CD4-positive, alpha-beta T cell (primary cell): ENCODE results near the gene SLC2A8. TPM values are rescaled to one million over a fixed set of nuclear protein-coding genes. Genes with fewer than 3 reads are reported as not detected.

Experiments used
- ATAC-seq: fragments of 200-7000 bp; cut with Tn5 transposase; one replicate; pipeline ENCODE4 v1.10.0; 2022; ENCODE audit warnings: mild to moderate bottlenecking; ENCODE audit not compliant: poor library complexity
- CTCF ChIA-PET: fragments of 350-600 bp; sonication (Branson Sonifier 250); formaldehyde crosslinking; loops from one replicate; lab custom pipeline; 2021; ENCODE audit warnings: antibody characterized with exemption, inconsistent platforms; lab: Charles Lee
- POLR2A ChIA-PET: fragments of 350-600 bp; sonication (Branson Sonifier 250); formaldehyde crosslinking; loops from one replicate; lab custom pipeline; 2021; ENCODE audit warnings: antibody characterized with exemption, inconsistent platforms; lab: Charles Lee
- DNase-seq, 14 experiments: peaks; one replicate each; pipeline ENCODE4 v3.0.0-alpha.2; 2013 to 2020; ENCODE audit warnings: mixed read lengths in 2 of 14
- H3K27ac ChIP-seq, 2 donors: one replicate each; pipeline versions ENCODE4 v1.5.1 to v1.7.0; 2013; ENCODE audit warnings: low read length in 2 of 2, low read depth in 1 of 2, mild to moderate bottlenecking in 1 of 2
- H3K27me3 ChIP-seq, 2 experiments: 1 replicate in 1 of 2; 2 replicates in 1 of 2; pipeline versions ENCODE4 v1.6.1 to v1.7.0; 2013; ENCODE audit warnings: low read length in 2 of 2, control low read depth in 1 of 2, mild to moderate bottlenecking in 1 of 2, moderate library complexity in 1 of 2; ENCODE audit not compliant: insufficient read depth in 2 of 2, control insufficient read depth in 1 of 2
- H3K36me3 ChIP-seq: one replicate; pipeline ENCODE4 v1.6.1; 2013; ENCODE audit warnings: low read length, control low read depth; ENCODE audit not compliant: insufficient read depth
- H3K4me1 ChIP-seq: one replicate; pipeline ENCODE4 v1.6.1; 2013; ENCODE audit warnings: low read length, control low read depth; ENCODE audit not compliant: insufficient read depth
- H3K4me3 ChIP-seq: one replicate; pipeline ENCODE4 v1.5.1; 2013; ENCODE audit warnings: mild to moderate bottlenecking, low read length, moderate library complexity
- H3K9me3 ChIP-seq, 2 experiments: 1 replicate in 1 of 2; 2 replicates in 1 of 2; pipeline versions ENCODE4 v1.6.1 to v1.7.0; 2013; ENCODE audit warnings: low read length in 2 of 2, mild to moderate bottlenecking in 2 of 2, control low read depth in 1 of 2, moderate library complexity in 1 of 2; ENCODE audit not compliant: control insufficient read depth in 1 of 2, insufficient read depth in 1 of 2
- H3K27ac Mint-ChIP-seq: one replicate; pipeline ENCODE4 v1.8.0; 2020; ENCODE audit warnings: mixed read lengths
- H3K27me3 Mint-ChIP-seq: one replicate; pipeline ENCODE4 v1.8.0; 2021; ENCODE audit warnings: mixed read lengths
- H3K36me3 Mint-ChIP-seq: one replicate; pipeline ENCODE4 v1.8.0; 2021; ENCODE audit warnings: low read depth, mixed read lengths
- H3K4me1 Mint-ChIP-seq: one replicate; pipeline ENCODE4 v1.8.0; 2021; ENCODE audit warnings: low read depth, mixed read lengths
- H3K4me3 Mint-ChIP-seq: one replicate; pipeline ENCODE4 v1.8.0; 2020; ENCODE audit warnings: mild to moderate bottlenecking, mixed read lengths
- H3K9me3 Mint-ChIP-seq: one replicate; pipeline ENCODE4 v1.8.0; 2020; ENCODE audit warnings: mixed read lengths
- intact Hi-C, 2 experiments: fragments of 100-400 bp; cut with DNase I in 1 of 2; cut with micrococcal nuclease in 1 of 2; formaldehyde crosslinking; loops; one replicate each; pipeline versions ENCODE4 v1.15.1 to v1.9.0; 2023 to 2025; cut with DNase I, micrococcal nuclease
- total RNA-seq, 174 experiments: library from RNA in 2 of 174; stranded (reverse) in 2 of 174; gene quantifications; one replicate each; pipeline ENCODE4 v1.2.3 and lab custom pipeline; 2021 to 2026
- TF ChIP-seq, protein P1 (sequence below): fragments of 200-600 bp; IDR thresholded peaks from one replicate; pipeline ENCODE4 v1.8.0; 2022; ENCODE audit warnings: antibody characterized with exemption, mild to moderate bottlenecking

Gene SLC2A8
- total RNA-seq, 2 experiments from 2014 or later = 1.6 to 1.8 TPM

DNA sequence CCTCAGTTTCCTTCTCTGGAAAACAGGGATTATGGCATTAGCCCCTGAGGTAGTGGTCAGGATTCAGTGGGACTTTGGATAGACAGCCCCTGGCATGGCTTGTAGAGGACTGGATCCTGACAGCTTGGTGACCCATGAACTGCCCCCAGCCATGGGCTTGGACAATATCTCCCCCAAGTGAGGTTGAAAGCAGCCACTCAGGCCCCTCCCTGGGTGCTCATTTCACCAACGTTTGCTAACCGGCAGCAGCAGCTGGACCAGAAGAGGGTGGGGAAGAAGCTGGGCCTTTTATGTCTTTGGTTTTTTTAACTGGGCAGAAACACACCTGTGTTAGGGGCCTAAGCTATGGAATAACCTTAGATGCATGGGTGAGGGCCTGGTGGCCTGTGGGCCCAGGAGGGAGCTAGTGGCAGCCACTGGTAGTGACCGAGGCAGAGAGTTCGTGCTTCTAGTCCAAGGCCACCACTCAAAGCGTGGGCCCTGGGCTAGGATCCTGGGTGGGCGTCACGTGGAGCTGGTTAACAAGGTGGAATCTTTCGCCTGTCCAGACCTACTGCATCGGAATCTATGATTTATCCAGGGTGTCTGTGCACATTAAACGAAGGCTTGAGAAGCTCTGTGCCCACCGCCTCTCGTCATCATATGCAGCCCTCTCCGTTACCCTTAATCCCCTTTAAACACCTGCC is 1.9 kb downstream of the SLC2A8 start:
- H3K4me1 Mint-ChIP-seq = peaks cover 21% of the 10 kb centered on the region
- Histone ChIP-seq H3K27ac (no peak overlapping the region), H3K4me1 (peaks cover 28% of the 10 kb centered on the region), H3K4me3 (no peak overlapping the region), H3K27me3 (peaks cover 69 to 78% of the 10 kb centered on the region in 2 experiments), H3K9me3 (peaks cover 0 to 14% of the 10 kb centered on the region in 2 experiments), H3K36me3 (no peaks in the 10 kb centered on the region)
- H3K27me3 Mint-ChIP-seq = peaks cover 80% of the 10 kb centered on the region
- H3K27ac Mint-ChIP-seq = no peak overlapping the region
- intact Hi-C loops = loop anchor here in 1 of 2 experiments (5.0 kb wide), 2 partner anchors 87 to 182 kb away; no protein-coding TSS in a partner anchor
- H3K9me3 Mint-ChIP-seq = no peaks in the 10 kb centered on the region
- POLR2A ChIA-PET = interaction anchor here (0.9 to 1.1 kb wide), 2 partner anchors 11 to 25 kb away, joined by 3 read pairs; partner anchors contain the start of gene ZNF79
- H3K36me3 Mint-ChIP-seq = no peaks in the 10 kb centered on the region
- TF ChIP-seq, protein P1, sequence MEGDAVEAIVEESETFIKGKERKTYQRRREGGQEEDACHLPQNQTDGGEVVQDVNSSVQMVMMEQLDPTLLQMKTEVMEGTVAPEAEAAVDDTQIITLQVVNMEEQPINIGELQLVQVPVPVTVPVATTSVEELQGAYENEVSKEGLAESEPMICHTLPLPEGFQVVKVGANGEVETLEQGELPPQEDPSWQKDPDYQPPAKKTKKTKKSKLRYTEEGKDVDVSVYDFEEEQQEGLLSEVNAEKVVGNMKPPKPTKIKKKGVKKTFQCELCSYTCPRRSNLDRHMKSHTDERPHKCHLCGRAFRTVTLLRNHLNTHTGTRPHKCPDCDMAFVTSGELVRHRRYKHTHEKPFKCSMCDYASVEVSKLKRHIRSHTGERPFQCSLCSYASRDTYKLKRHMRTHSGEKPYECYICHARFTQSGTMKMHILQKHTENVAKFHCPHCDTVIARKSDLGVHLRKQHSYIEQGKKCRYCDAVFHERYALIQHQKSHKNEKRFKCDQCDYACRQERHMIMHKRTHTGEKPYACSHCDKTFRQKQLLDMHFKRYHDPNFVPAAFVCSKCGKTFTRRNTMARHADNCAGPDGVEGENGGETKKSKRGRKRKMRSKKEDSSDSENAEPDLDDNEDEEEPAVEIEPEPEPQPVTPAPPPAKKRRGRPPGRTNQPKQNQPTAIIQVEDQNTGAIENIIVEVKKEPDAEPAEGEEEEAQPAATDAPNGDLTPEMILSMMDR = no peak
- ATAC-seq (no peak), DNase-seq (peak in 1 of 14 experiments; percentile 19)
- CTCF ChIA-PET = interaction anchor here (1.1 to 1.4 kb wide), 3 partner anchors 10 to 184 kb away, joined by 3 to 5 read pairs (median 3); no protein-coding TSS in a partner anchor
- peak overlapping the region; percentile 75 for H3K4me3 Mint-ChIP-seq

DNA sequence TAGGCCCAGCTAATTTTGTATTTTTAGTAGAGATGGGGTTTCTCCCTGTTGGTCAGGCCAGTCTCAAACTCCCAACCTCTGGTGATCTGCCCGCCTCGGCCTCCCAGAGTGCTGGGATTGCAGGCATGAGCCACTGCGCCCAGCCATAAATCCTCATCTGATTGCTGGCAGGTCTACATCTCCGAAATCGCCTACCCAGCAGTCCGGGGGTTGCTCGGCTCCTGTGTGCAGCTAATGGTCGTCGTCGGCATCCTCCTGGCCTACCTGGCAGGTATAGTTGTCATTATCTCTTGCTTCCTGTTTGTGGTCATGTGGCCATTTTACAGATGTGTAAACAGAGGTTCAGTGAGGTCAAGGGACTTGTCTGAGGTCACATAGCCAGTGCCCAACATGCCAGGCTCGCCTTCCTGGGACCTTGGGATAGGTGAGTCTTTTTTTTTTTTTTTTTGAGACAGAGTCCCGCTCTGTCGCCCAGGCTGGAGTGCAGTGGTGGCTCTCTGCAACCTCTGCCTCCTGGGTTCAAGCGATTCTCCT is 2.8 kb downstream of the SLC2A8 start:
- POLR2A ChIA-PET = interaction anchor here (0.9 kb wide), 1 partner anchor 12 kb away, joined by 3 read pairs; no protein-coding TSS in a partner anchor
- H3K36me3 ChIP-seq = no peaks in the 10 kb centered on the region
- intact Hi-C loops = loop anchor here in 1 of 2 experiments (5.0 kb wide), 2 partner anchors 88 to 183 kb away; no protein-coding TSS in a partner anchor
- peaks cover 70% of the 10 kb centered on the region for H3K27me3 Mint-ChIP-seq
- H3K4me1 Mint-ChIP-seq = peaks cover 21% of the 10 kb centered on the region
- no peaks in the 10 kb centered on the region for H3K9me3 Mint-ChIP-seq
- H3K4me3 ChIP-seq = no peak overlapping the region
- no peak overlapping the region for H3K27ac Mint-ChIP-seq
- H3K27me3 ChIP-seq = peaks cover 75 to 78% of the 10 kb centered on the region in 2 experiments
- TF ChIP-seq, protein P1 = no peak
- peaks cover 0 to 20% of the 10 kb centered on the region in 2 experiments for H3K9me3 ChIP-seq
- H3K4me1 ChIP-seq = peaks cover 28% of the 10 kb centered on the region
- no peak for ATAC-seq
- H3K4me3 Mint-ChIP-seq = no peak overlapping the region
- no peaks in the 10 kb centered on the region for H3K36me3 Mint-ChIP-seq
- DNase-seq = peak in 1 of 14 experiments; percentile 11
- CTCF ChIA-PET = interaction anchor here (1.1 to 1.4 kb wide), 2 partner anchors 18 to 185 kb away, joined by 3 to 5 read pairs; no protein-coding TSS in a partner anchor
- no peak overlapping the region for H3K27ac ChIP-seq

DNA sequence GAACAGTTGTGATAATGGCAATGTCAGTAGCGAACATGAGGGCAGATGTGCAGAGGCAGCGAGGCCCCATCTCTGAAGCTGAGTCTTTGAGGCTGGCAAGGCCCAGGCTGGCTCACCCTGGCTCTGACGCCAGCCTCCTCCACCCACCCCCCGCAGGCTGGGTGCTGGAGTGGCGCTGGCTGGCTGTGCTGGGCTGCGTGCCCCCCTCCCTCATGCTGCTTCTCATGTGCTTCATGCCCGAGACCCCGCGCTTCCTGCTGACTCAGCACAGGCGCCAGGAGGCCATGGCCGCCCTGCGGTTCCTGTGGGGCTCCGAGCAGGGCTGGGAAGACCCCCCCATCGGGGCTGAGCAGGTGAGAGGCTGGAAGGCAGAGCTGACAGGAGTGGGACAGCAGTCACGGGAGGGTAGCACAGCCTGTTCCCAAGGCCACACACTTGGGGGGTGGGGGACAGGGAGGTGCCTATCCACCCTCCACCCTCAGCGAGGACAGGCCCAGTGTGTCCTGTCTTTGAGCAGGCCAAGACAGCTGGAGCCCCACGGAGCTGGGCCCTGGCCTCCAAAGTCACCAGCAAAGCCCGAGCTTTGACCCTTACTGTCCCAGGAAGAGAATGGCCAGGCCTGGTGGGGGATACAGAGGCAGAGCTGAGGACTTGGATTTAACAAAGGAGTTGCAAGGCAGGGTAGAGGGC is 5.6 kb downstream of the SLC2A8 start:
- H3K4me1 Mint-ChIP-seq = peaks cover 5% of the 10 kb centered on the region
- no peak overlapping the region for H3K27ac Mint-ChIP-seq
- Histone ChIP-seq H3K9me3 (peaks cover 0 to 11% of the 10 kb centered on the region in 2 experiments), H3K4me3 (no peak overlapping the region), H3K27me3 (peaks cover 65 to 73% of the 10 kb centered on the region in 2 experiments), H3K27ac (no peak overlapping the region), H3K4me1 (peaks cover 13% of the 10 kb centered on the region), H3K36me3 (no peaks in the 10 kb centered on the region)
- H3K9me3 Mint-ChIP-seq = no peaks in the 10 kb centered on the region
- POLR2A ChIA-PET = interaction anchor here (1.6 kb wide), 1 partner anchor 14 kb away, joined by 5 read pairs; no protein-coding TSS in a partner anchor
- no peaks in the 10 kb centered on the region for H3K36me3 Mint-ChIP-seq
- TF ChIP-seq, protein P1 = no peak
- H3K27me3 Mint-ChIP-seq = peaks cover 69% of the 10 kb centered on the region
- CTCF ChIA-PET = no interaction called here
- no peak overlapping the region for H3K4me3 Mint-ChIP-seq
- intact Hi-C loops = no loop called here
- ATAC-seq (no peak), DNase-seq (peak in 1 of 14 experiments; percentile 24)
